ENCODE results near the gene KCNC2.

The KCNC2 gene

DNA sequence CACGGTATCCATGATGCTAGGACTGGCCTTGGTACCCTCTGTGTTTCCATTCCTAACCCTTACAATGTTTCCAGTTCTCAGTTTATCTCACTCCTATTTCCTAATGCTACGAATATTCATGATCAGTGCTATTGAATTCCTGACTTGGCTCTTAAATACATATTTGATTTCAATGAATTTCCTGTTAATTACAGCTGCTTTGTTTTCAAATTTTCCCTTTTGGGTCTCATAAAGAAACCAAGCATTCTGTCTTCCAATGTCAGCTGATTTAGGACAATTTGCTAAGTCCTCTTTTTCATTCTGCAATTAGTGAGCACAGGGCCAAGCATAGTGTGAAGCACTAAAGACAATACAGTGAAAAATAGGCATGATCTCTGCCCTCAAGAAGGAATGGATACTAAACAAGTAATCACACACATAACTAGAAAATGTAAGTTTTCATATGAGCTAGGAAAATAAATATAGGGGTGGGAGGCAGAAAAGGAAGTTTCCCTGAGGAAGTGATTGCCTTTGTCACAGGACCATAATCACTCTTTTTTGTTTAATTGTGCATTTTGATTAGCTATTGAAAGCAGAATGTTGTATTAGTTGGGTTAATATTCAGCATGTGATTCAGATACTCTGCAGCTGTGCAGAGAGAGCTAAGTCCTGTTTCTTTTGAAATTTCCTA lies 88.5 kb downstream of the KCNC2 start:
- no peaks in the 10 kb centered on the region for H3K9me3 ChIP-seq (ENCODE audit: control insufficient read depth, low read length)
- H3K18ac ChIP-seq (ENCODE audit: low read depth in 1 of 2, low read length in 2 of 2) = no peak overlapping the region
- no peak overlapping the region for H3K4ac ChIP-seq (ENCODE audit: low read depth in 1 of 2, low read length in 2 of 2)
- H2AFZ ChIP-seq (ENCODE audit: low read depth, low read length) = no peak overlapping the region
- H3K4me2 ChIP-seq (ENCODE audit: low read length, poor library complexity, severe bottlenecking) = no peak overlapping the region
- no peak overlapping the region for H3K9ac ChIP-seq (ENCODE audit: low read length)
- no peak for DNase-seq
- no peak overlapping the region for H3K23ac ChIP-seq (ENCODE audit: low read length in 2 of 2)
- H3K79me1 ChIP-seq (replicated peaks; ENCODE audit: low read length, poor library complexity, severe bottlenecking) = no peaks in the 10 kb centered on the region
- no peak overlapping the region for H3K4me3 ChIP-seq (ENCODE audit: insufficient read depth in 1 of 2, low read depth in 1 of 2, low read length in 2 of 2)
- H2AK5ac ChIP-seq (ENCODE audit: low read length, severe bottlenecking) = no peak overlapping the region
- H4K91ac ChIP-seq (ENCODE audit: low read length) = no peak overlapping the region
- no peaks in the 10 kb centered on the region for H3K36me3 ChIP-seq (ENCODE audit: control insufficient read depth in 1 of 2, insufficient read depth in 2 of 2, low read depth in 1 of 2, low read length in 2 of 2)
- no peaks in the 10 kb centered on the region for H3K27me3 ChIP-seq (ENCODE audit: control insufficient read depth in 1 of 2, insufficient read depth in 1 of 2, low read length in 2 of 2)
- WGBS = 73% methylated on average over 2 of the region's 2 CpGs
- H2BK15ac ChIP-seq (ENCODE audit: low read depth, poor library complexity, severe bottlenecking) = no peak overlapping the region
- H3K14ac ChIP-seq (ENCODE audit: low read length in 2 of 2) = no peak overlapping the region
- H3K27ac ChIP-seq (ENCODE audit: low read length, poor library complexity, severe bottlenecking) = no peak overlapping the region
- no peak overlapping the region for H4K8ac ChIP-seq (ENCODE audit: low read length)
- no peaks in the 10 kb centered on the region for H3K4me1 ChIP-seq (ENCODE audit: control insufficient read depth, insufficient read depth, low read depth, low read length)
- H2BK12ac ChIP-seq (ENCODE audit: low read length in 2 of 2) = no peak overlapping the region
- H2BK5ac ChIP-seq (ENCODE audit: low read depth, low read length, poor library complexity, severe bottlenecking) = no peak overlapping the region
- H2BK120ac ChIP-seq (ENCODE audit: low read depth, low read length) = no peak overlapping the region

DNA sequence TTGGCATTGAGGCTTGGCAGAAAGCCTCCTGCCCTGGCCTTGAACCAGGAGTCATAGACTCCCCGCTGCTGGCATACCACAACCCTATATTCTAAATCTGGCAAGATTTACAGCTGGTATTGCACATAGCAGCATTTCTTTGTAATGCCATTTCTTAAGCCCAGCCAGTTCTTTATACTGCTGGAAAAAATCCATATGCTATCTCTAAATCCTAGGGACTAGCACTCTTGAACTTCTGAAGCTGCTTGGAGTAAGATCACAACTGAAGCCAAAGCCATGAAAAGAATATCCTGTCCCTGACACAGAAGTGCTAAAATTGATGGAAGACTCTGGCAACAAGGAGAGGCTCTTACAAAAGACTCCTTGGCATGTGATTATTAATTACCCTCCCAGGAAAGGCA lies 89.3 kb downstream of the KCNC2 start:
- H3K27ac ChIP-seq (ENCODE audit: low read length, poor library complexity, severe bottlenecking) = no peak overlapping the region
- no peak for DNase-seq

DNA sequence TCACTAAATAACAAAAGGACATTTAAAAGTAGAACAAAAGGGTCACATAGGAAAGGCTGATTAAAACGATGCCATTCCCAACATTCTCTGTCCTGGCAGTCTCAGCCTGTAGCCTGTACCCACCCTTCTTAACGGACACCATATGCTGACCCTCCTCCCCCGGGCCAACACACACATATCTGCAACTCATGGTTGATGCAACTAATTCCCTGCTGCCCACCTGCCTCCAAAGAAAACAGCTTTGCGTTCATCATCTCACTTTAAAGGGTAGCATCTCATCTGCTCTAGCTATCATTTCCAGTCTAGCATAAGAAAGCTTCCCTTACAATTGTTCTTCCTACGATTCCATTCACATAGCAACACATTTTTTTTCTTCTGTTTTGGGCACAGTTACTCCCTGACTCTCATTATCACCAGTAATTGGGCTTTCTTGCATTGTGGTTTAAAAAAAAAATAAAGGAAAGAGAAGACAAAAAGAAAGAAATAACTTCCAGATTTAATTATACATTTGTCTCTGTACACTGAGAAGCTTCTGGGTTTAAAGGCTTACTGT lies 92.9 kb downstream of the KCNC2 start:
- no peaks in the 10 kb centered on the region for H3K4me1 ChIP-seq (ENCODE audit: control insufficient read depth, insufficient read depth, low read depth, low read length)
- H2AFZ ChIP-seq (ENCODE audit: low read depth, low read length) = no peak overlapping the region
- no peak for DNase-seq
- H2BK120ac ChIP-seq (ENCODE audit: low read depth, low read length) = no peak overlapping the region
- H3K36me3 ChIP-seq (ENCODE audit: control insufficient read depth in 1 of 2, insufficient read depth in 2 of 2, low read depth in 1 of 2, low read length in 2 of 2) = no peaks in the 10 kb centered on the region
- H3K9ac ChIP-seq (ENCODE audit: low read length) = no peak overlapping the region
- H3K14ac ChIP-seq (ENCODE audit: low read length in 2 of 2) = no peak overlapping the region
- no peak overlapping the region for H3K27ac ChIP-seq (ENCODE audit: low read length, poor library complexity, severe bottlenecking)
- H3K4me3 ChIP-seq (ENCODE audit: insufficient read depth in 1 of 2, low read depth in 1 of 2, low read length in 2 of 2) = no peak overlapping the region
- no peaks in the 10 kb centered on the region for H3K27me3 ChIP-seq (ENCODE audit: control insufficient read depth in 1 of 2, insufficient read depth in 1 of 2, low read length in 2 of 2)
- H4K91ac ChIP-seq (ENCODE audit: low read length) = no peak overlapping the region
- no peak overlapping the region for H2BK5ac ChIP-seq (ENCODE audit: low read depth, low read length, poor library complexity, severe bottlenecking)
- no peaks in the 10 kb centered on the region for H3K79me1 ChIP-seq (replicated peaks; ENCODE audit: low read length, poor library complexity, severe bottlenecking)
- H4K8ac ChIP-seq (ENCODE audit: low read length) = no peak overlapping the region
- H3K4ac ChIP-seq (ENCODE audit: low read depth in 1 of 2, low read length in 2 of 2) = no peak overlapping the region
- no peak overlapping the region for H2BK15ac ChIP-seq (ENCODE audit: low read depth, poor library complexity, severe bottlenecking)
- no peak overlapping the region for H3K18ac ChIP-seq (ENCODE audit: low read depth in 1 of 2, low read length in 2 of 2)
- H3K9me3 ChIP-seq (ENCODE audit: control insufficient read depth, low read length) = no peaks in the 10 kb centered on the region
- H2BK12ac ChIP-seq (ENCODE audit: low read length in 2 of 2) = no peak overlapping the region
- no peak overlapping the region for H3K23ac ChIP-seq (ENCODE audit: low read length in 2 of 2)
- 78% methylated on average over 5 of the region's 5 CpGs for WGBS
- H2AK5ac ChIP-seq (ENCODE audit: low read length, severe bottlenecking) = no peak overlapping the region
- H3K4me2 ChIP-seq (ENCODE audit: low read length, poor library complexity, severe bottlenecking) = no peak overlapping the region

More for the DNA sequence above, 89.3 kb downstream of the KCNC2 start:
- Histone ChIP-seq H3K23ac (ENCODE audit: low read length in 2 of 2) (no peak overlapping the region), H2AFZ (ENCODE audit: low read depth, low read length) (no peak overlapping the region), H3K4me2 (ENCODE audit: low read length, poor library complexity, severe bottlenecking) (no peak overlapping the region), H2BK120ac (ENCODE audit: low read depth, low read length) (no peak overlapping the region), H2BK12ac (ENCODE audit: low read length in 2 of 2) (no peak overlapping the region), H3K4me1 (ENCODE audit: control insufficient read depth, insufficient read depth, low read depth, low read length) (no peaks in the 10 kb centered on the region), H4K8ac (ENCODE audit: low read length) (no peak overlapping the region), H3K9me3 (ENCODE audit: control insufficient read depth, low read length) (no peaks in the 10 kb centered on the region), H3K18ac (ENCODE audit: low read depth in 1 of 2, low read length in 2 of 2) (no peak overlapping the region), H3K36me3 (ENCODE audit: control insufficient read depth in 1 of 2, insufficient read depth in 2 of 2, low read depth in 1 of 2, low read length in 2 of 2) (no peaks in the 10 kb centered on the region), H3K79me1 (replicated peaks; ENCODE audit: low read length, poor library complexity, severe bottlenecking) (no peaks in the 10 kb centered on the region), H3K4me3 (ENCODE audit: insufficient read depth in 1 of 2, low read depth in 1 of 2, low read length in 2 of 2) (no peak overlapping the region), H2BK5ac (ENCODE audit: low read depth, low read length, poor library complexity, severe bottlenecking) (no peak overlapping the region), H2BK15ac (ENCODE audit: low read depth, poor library complexity, severe bottlenecking) (no peak overlapping the region), H3K9ac (ENCODE audit: low read length) (no peak overlapping the region), H3K4ac (ENCODE audit: low read depth in 1 of 2, low read length in 2 of 2) (no peak overlapping the region), H4K91ac (ENCODE audit: low read length) (no peak overlapping the region), H3K14ac (ENCODE audit: low read length in 2 of 2) (no peak overlapping the region), H3K27me3 (ENCODE audit: control insufficient read depth in 1 of 2, insufficient read depth in 1 of 2, low read length in 2 of 2) (no peaks in the 10 kb centered on the region), H2AK5ac (ENCODE audit: low read length, severe bottlenecking) (no peak overlapping the region)
- WGBS = 75% methylated on average over 1 of the region's 1 CpG

- Histone ChIP-seq H4K8ac (ENCODE audit: low read length) (no peak overlapping the region), H3K27me3 (ENCODE audit: control insufficient read depth in 1 of 2, insufficient read depth in 1 of 2, low read length in 2 of 2) (no peaks in the 10 kb centered on the region), H3K9me3 (ENCODE audit: control insufficient read depth, low read length) (no peaks in the 10 kb centered on the region), H3K18ac (ENCODE audit: low read depth in 1 of 2, low read length in 2 of 2) (no peak overlapping the region), H3K27ac (ENCODE audit: low read length, poor library complexity, severe bottlenecking) (no peak overlapping the region), H3K79me1 (replicated peaks; ENCODE audit: low read length, poor library complexity, severe bottlenecking) (no peaks in the 10 kb centered on the region), H3K14ac (ENCODE audit: low read length in 2 of 2) (no peak overlapping the region), H2BK5ac (ENCODE audit: low read depth, low read length, poor library complexity, severe bottlenecking) (no peak overlapping the region), H4K91ac (ENCODE audit: low read length) (no peak overlapping the region), H2BK15ac (ENCODE audit: low read depth, poor library complexity, severe bottlenecking) (no peak overlapping the region), H3K4me1 (ENCODE audit: control insufficient read depth, insufficient read depth, low read depth, low read length) (no peaks in the 10 kb centered on the region), H3K4me2 (ENCODE audit: low read length, poor library complexity, severe bottlenecking) (no peak overlapping the region), H2AFZ (ENCODE audit: low read depth, low read length) (no peak overlapping the region), H3K23ac (ENCODE audit: low read length in 2 of 2) (no peak overlapping the region), H2AK5ac (ENCODE audit: low read length, severe bottlenecking) (no peak overlapping the region), H3K9ac (ENCODE audit: low read length) (no peak overlapping the region), H3K4me3 (ENCODE audit: insufficient read depth in 1 of 2, low read depth in 1 of 2, low read length in 2 of 2) (no peak overlapping the region), H2BK12ac (ENCODE audit: low read length in 2 of 2) (no peak overlapping the region), H3K36me3 (ENCODE audit: control insufficient read depth in 1 of 2, insufficient read depth in 2 of 2, low read depth in 1 of 2, low read length in 2 of 2) (no peaks in the 10 kb centered on the region), H3K4ac (ENCODE audit: low read depth in 1 of 2, low read length in 2 of 2) (no peak overlapping the region), H2BK120ac (ENCODE audit: low read depth, low read length) (no peak overlapping the region)
- no peak for DNase-seq
- WGBS = 79% methylated on average over 2 of the region's 2 CpGs
Measured at GRCh38 chr12:75115748-75116147, 93.9 kb downstream of the KCNC2 start.

Measured in mesenchymal stem cell (in vitro differentiated cells and primary cell).